Measurements from ENCODE around the gene DIO3. TPM values are rescaled to one million over a fixed set of nuclear protein-coding genes. Genes with fewer than 3 reads are reported as not detected.

The DIO3 gene
- total RNA-seq, 1 experiment from 2014 or later: not detected

- Mint-ChIP-seq H3K27ac (no peak overlapping the region), H3K36me3 (ENCODE audit: insufficient read depth in 1 of 3, low read depth in 3 of 3) (peaks cover 0 to 6% (median 4%) of the 10 kb centered on the region in 3 experiments; a peak in 5 of 7 replicates), H3K9me3 (peaks cover 8 to 19% of the 10 kb centered on the region in 2 experiments), H3K27me3 (ENCODE audit: low read depth) (peaks cover 22% of the 10 kb centered on the region), H3K4me1 (no peaks in the 10 kb centered on the region), H3K4me3 (no peak overlapping the region)
- Histone ChIP-seq H3K56ac (ENCODE audit: insufficient read length, low read depth, low read length) (no peak overlapping the region), H3K9me3 (ENCODE audit: control insufficient read depth, low read depth, low read length) (no peaks in the 10 kb centered on the region), H2BK120ac (ENCODE audit: low read depth, low read length, poor library complexity, severe bottlenecking) (no peak overlapping the region), H2BK5ac (ENCODE audit: insufficient read length, low read length) (no peak overlapping the region), H3K79me2 (ENCODE audit: insufficient read depth, low read length) (no peaks in the 10 kb centered on the region), H2BK12ac (ENCODE audit: insufficient read length, low read depth, low read length) (no peak overlapping the region), H3K9ac (ENCODE audit: extremely low read depth, insufficient read length, low read length) (no peak overlapping the region), H2AK5ac (ENCODE audit: insufficient read length, low read length) (no peak overlapping the region), H2AFZ (ENCODE audit: low read length) (no peak overlapping the region), H3T11ph (ENCODE audit: low read length) (no peak overlapping the region), H3K27me3 (ENCODE audit: insufficient read depth, low read length) (no peaks in the 10 kb centered on the region), H4K5ac (ENCODE audit: insufficient read length, low read depth, low read length) (no peak overlapping the region), H3K14ac (ENCODE audit: insufficient read depth, low read length) (no peak overlapping the region), H3K18ac (ENCODE audit: insufficient read length, low read depth, low read length) (no peak overlapping the region), H4K8ac (replicated peaks; ENCODE audit: insufficient read length, low read depth, low read length) (no peak overlapping the region), H3K4ac (ENCODE audit: low read depth, low read length) (no peak overlapping the region), H2BK15ac (ENCODE audit: low read depth, low read length) (no peak overlapping the region), H3K79me1 (ENCODE audit: insufficient read depth, low read depth, low read length, poor library complexity, severe bottlenecking) (no peaks in the 10 kb centered on the region), H3K23me2 (ENCODE audit: insufficient read length, low read depth, low read length, poor library complexity, severe bottlenecking) (no peaks in the 10 kb centered on the region), H3K27ac (ENCODE audit: insufficient read length, low read depth, low read length) (no peak overlapping the region), H3K23ac (ENCODE audit: insufficient read length, low read depth, low read length) (no peak overlapping the region), H3K4me2 (ENCODE audit: insufficient read depth, insufficient read length, low read length) (no peak overlapping the region), H2BK20ac (ENCODE audit: low read depth, low read length, poor library complexity, severe bottlenecking) (no peak overlapping the region), H4K20me1 (ENCODE audit: control insufficient read depth, insufficient read depth, insufficient read length) (no peaks in the 10 kb centered on the region), H4K91ac (ENCODE audit: insufficient read length, low read depth, low read length) (no peak overlapping the region), H3K4me1 (ENCODE audit: insufficient read depth, low read length) (no peaks in the 10 kb centered on the region)
- no peak for DNase-seq
- TF ChIP-seq CTCF (conservative IDR thresholded peaks at IDR 0.05): no peak
- WGBS (ENCODE audit: extremely low coverage, insufficient read length, low lambda C conversion rate): no CpG with 5 or more reads among the region's 7 CpGs
Measured at GRCh38 chr14:101596742-101597141, 35.4 kb downstream of the DIO3 start.

Measured in H9 (cell line).